ENCODE results near the gene PARD3B. TPM values are rescaled to one million over a fixed set of nuclear protein-coding genes. Genes with fewer than 3 reads are reported as not detected.

The PARD3B gene
- total and polyA plus RNA-seq, 10 of the 15 experiments (the other 5 are each of a cell fraction or from before 2014, with no cell fraction given), result 0.01 to 0.54 (median 0.07) TPM; not detected in 7

GRCh38 chr2:205659922-205660321 lies 1114.6 kb downstream of the PARD3B start (continued):
- no peak for TF ChIP-seq BCLAF1 (IDR thresholded peaks at IDR 0.05)
- TF ChIP-seq E2F8 (IDR thresholded peaks at IDR 0.05; ENCODE audit: low read depth, partially characterized antibody), result no peak
- no peak for TF ChIP-seq BRCA1 (IDR thresholded peaks at IDR 0.05; ENCODE audit: low read depth, low read length)
- TF ChIP-seq SP1 (IDR thresholded peaks at IDR 0.05; ENCODE audit: low read depth, low read length), result no peak

- Histone ChIP-seq H3K4me2 (ENCODE audit: control insufficient read depth, insufficient read depth) (no peak overlapping the region), H2AFZ (ENCODE audit: control insufficient read depth, low read depth, low read length) (no peak overlapping the region), H3K27ac (ENCODE audit: control insufficient read depth, insufficient read depth) (no peak overlapping the region), H4K20me1 (ENCODE audit: control insufficient read depth, insufficient read depth) (no peaks in the 10 kb centered on the region), H3K4me1 (ENCODE audit: control insufficient read depth, insufficient read depth, low read length) (no peaks in the 10 kb centered on the region; the same call in 1 of the 2 replicates), H3K36me3 (ENCODE audit: control insufficient read depth in 2 of 2, insufficient read depth in 2 of 2, low read length in 1 of 2) (no peaks in the 10 kb centered on the region), H3K27me3 (replicated peaks in 1 of 2; ENCODE audit: control insufficient read depth in 2 of 2, insufficient read depth in 2 of 2, low read length in 1 of 2) (peaks cover 0 to 5% of the 10 kb centered on the region in 2 experiments; a peak in 3 of 4 replicates), H3K9ac (ENCODE audit: control insufficient read depth, insufficient read depth, low read length) (no peak overlapping the region), H3K79me2 (ENCODE audit: control insufficient read depth, insufficient read depth, low read length) (no peaks in the 10 kb centered on the region), H3K4me3 (no peak overlapping the region), H3K9me3 (replicated peaks; ENCODE audit: control insufficient read depth, insufficient read depth, low read length) (no peaks in the 10 kb centered on the region)
- in situ Hi-C loops (cut with MboI), result no loop called here
- POLR2A ChIA-PET, result no interaction called here
- no peak for DNase-seq (ENCODE audit: low read depth, low spot score)
- peak; percentile 23; the same call in 1 of the 3 replicates for ATAC-seq
- TF ChIP-seq JUND (IDR thresholded peaks at IDR 0.05; ENCODE audit: low read depth, low read length), result no peak
- TF ChIP-seq RUNX3 (IDR thresholded peaks at IDR 0.05; ENCODE audit: low read length), result peak; percentile 12; the same call in 1 of the 2 replicates
- TF ChIP-seq EGR1 (IDR thresholded peaks at IDR 0.05; ENCODE audit: borderline replicate concordance in 1 of 2, low read depth in 2 of 2, low read length in 2 of 2), result peak in 1 of 2 experiments; percentile 75; a peak in 2 of 3 replicates
- TF ChIP-seq MEF2A (IDR thresholded peaks at IDR 0.05; ENCODE audit: insufficient read depth, low read depth, low read length), result 0 out of 2 replicates have a peak, but pooled peaks have one; percentile 42
- CTCF ChIA-PET, result interaction anchor here (1.3 kb wide), 1 partner anchor 16 kb away, joined by 5 read pairs; no protein-coding TSS in a partner anchor
- intact Hi-C loops (cut with micrococcal nuclease; ENCODE audit: unreplicated experiment), result no loop called here
- RAD21 ChIA-PET (ENCODE audit: unreplicated experiment), result interaction anchor here (1.7 kb wide), 1 partner anchor 15 kb away, joined by 8 read pairs; no protein-coding TSS in a partner anchor
- SMC1A ChIA-PET (ENCODE audit: uncharacterized antibody, unreplicated experiment), result no interaction called here
- FAIRE-seq, result no peak
- 21% methylated on average over 8 of the region's 8 CpGs for WGBS (ENCODE audit: insufficient coverage, insufficient replicate concordance, low lambda C conversion rate, missing lambda C conversion rate)
- BruUV-seq (replicated peaks), result no TSS peak
These were observed 1115.3 kb downstream of the PARD3B start for GRCh38 chr2:205660521-205661124.
